ENCODE data around the gene CYLD.

The CYLD gene

GRCh38 chr16:50717091-50717490, 24.8 kb upstream of the CYLD start:
- ChIA-PET POLR2A (no interaction called here), CTCF (no interaction called here)
- no peaks in the 10 kb centered on the region for H3K36me3 ChIP-seq (ENCODE audit: control insufficient read depth in 2 of 2, insufficient read depth in 1 of 2, low read length in 2 of 2)
- TF ChIP-seq RBAK (tag by site-specific recombination; IDR thresholded peaks at IDR 0.05) (no peak), ZNF132 (tag by site-specific recombination; IDR thresholded peaks at IDR 0.05; ENCODE audit: borderline replicate concordance) (no peak), ZNF223 (tag by site-specific recombination; IDR thresholded peaks at IDR 0.05) (no peak), ZNF335 (tag by site-specific recombination; conservative IDR thresholded peaks at IDR 0.05) (no peak), YY2 (tag by site-specific recombination; IDR thresholded peaks at IDR 0.05) (no peak), ZNF112 (tag by site-specific recombination; IDR thresholded peaks at IDR 0.05) (no peak), ZSCAN23 (tag by site-specific recombination; IDR thresholded peaks at IDR 0.05) (no peak), ZIC2 (tag by site-specific recombination; IDR thresholded peaks at IDR 0.05) (no peak), ZBTB26 (tag by site-specific recombination; optimal IDR thresholded peaks at IDR 0.05) (no peak), TRIM28 (IDR thresholded peaks at IDR 0.05; ENCODE audit: borderline replicate concordance, low read length) (no peak), ZNF274 (IDR thresholded peaks at IDR 0.05; ENCODE audit: low read length) (no peak), ZNF274 (tag by site-specific recombination; IDR thresholded peaks at IDR 0.05; ENCODE audit: borderline replicate concordance) (no peak)
- TF ChIP-seq, protein P1, sequence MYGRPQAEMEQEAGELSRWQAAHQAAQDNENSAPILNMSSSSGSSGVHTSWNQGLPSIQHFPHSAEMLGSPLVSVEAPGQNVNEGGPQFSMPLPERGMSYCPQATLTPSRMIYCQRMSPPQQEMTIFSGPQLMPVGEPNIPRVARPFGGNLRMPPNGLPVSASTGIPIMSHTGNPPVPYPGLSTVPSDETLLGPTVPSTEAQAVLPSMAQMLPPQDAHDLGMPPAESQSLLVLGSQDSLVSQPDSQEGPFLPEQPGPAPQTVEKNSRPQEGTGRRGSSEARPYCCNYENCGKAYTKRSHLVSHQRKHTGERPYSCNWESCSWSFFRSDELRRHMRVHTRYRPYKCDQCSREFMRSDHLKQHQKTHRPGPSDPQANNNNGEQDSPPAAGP (tag by site-specific recombination; IDR thresholded peaks at IDR 0.05) = no peak
- TF ChIP-seq, protein P2, sequence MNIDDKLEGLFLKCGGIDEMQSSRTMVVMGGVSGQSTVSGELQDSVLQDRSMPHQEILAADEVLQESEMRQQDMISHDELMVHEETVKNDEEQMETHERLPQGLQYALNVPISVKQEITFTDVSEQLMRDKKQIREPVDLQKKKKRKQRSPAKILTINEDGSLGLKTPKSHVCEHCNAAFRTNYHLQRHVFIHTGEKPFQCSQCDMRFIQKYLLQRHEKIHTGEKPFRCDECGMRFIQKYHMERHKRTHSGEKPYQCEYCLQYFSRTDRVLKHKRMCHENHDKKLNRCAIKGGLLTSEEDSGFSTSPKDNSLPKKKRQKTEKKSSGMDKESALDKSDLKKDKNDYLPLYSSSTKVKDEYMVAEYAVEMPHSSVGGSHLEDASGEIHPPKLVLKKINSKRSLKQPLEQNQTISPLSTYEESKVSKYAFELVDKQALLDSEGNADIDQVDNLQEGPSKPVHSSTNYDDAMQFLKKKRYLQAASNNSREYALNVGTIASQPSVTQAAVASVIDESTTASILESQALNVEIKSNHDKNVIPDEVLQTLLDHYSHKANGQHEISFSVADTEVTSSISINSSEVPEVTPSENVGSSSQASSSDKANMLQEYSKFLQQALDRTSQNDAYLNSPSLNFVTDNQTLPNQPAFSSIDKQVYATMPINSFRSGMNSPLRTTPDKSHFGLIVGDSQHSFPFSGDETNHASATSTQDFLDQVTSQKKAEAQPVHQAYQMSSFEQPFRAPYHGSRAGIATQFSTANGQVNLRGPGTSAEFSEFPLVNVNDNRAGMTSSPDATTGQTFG (tag by site-specific recombination; IDR thresholded peaks at IDR 0.05; ENCODE audit: borderline replicate concordance) = no peak
- TF ChIP-seq, protein P3, sequence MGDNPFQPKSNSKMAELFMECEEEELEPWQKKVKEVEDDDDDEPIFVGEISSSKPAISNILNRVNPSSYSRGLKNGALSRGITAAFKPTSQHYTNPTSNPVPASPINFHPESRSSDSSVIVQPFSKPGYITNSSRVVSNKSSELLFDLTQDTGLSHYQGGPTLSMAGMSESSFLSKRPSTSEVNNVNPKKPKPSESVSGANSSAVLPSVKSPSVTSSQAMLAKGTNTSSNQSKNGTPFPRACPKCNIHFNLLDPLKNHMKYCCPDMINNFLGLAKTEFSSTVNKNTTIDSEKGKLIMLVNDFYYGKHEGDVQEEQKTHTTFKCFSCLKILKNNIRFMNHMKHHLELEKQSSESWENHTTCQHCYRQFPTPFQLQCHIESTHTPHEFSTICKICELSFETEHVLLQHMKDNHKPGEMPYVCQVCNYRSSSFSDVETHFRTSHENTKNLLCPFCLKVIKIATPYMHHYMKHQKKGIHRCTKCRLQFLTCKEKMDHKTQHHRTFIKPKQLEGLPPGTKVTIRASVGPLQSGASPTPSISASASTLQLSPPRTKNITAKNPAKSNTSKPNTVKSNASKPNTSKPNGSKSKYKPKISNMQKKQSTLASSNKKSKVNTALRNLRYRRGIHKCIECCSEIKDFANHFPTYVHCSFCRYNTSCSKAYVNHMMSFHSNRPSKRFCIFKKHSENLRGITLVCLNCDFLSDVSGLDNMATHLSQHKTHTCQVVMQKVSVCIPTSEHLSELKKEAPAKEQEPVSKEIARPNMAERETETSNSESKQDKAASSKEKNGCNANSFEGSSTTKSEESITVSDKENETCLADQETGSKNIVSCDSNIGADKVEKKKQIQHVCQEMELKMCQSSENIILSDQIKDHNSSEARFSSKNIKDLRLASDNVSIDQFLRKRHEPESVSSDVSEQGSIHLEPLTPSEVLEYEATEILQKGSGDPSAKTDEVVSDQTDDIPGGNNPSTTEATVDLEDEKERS (tag by site-specific recombination; IDR thresholded peaks at IDR 0.05) = no peak
- TF ChIP-seq, protein P4, sequence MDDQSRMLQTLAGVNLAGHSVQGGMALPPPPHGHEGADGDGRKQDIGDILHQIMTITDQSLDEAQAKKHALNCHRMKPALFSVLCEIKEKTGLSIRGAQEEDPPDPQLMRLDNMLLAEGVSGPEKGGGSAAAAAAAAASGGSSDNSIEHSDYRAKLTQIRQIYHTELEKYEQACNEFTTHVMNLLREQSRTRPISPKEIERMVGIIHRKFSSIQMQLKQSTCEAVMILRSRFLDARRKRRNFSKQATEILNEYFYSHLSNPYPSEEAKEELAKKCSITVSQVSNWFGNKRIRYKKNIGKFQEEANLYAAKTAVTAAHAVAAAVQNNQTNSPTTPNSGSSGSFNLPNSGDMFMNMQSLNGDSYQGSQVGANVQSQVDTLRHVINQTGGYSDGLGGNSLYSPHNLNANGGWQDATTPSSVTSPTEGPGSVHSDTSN (CRISPR knock-in tag; IDR thresholded peaks at IDR 0.05) = no peak
- TF ChIP-seq, protein P5, sequence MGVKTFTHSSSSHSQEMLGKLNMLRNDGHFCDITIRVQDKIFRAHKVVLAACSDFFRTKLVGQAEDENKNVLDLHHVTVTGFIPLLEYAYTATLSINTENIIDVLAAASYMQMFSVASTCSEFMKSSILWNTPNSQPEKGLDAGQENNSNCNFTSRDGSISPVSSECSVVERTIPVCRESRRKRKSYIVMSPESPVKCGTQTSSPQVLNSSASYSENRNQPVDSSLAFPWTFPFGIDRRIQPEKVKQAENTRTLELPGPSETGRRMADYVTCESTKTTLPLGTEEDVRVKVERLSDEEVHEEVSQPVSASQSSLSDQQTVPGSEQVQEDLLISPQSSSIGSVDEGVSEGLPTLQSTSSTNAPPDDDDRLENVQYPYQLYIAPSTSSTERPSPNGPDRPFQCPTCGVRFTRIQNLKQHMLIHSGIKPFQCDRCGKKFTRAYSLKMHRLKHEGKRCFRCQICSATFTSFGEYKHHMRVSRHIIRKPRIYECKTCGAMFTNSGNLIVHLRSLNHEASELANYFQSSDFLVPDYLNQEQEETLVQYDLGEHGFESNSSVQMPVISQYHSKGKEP (tag by site-specific recombination; IDR thresholded peaks at IDR 0.05) = no peak
- TF ChIP-seq, protein P6, sequence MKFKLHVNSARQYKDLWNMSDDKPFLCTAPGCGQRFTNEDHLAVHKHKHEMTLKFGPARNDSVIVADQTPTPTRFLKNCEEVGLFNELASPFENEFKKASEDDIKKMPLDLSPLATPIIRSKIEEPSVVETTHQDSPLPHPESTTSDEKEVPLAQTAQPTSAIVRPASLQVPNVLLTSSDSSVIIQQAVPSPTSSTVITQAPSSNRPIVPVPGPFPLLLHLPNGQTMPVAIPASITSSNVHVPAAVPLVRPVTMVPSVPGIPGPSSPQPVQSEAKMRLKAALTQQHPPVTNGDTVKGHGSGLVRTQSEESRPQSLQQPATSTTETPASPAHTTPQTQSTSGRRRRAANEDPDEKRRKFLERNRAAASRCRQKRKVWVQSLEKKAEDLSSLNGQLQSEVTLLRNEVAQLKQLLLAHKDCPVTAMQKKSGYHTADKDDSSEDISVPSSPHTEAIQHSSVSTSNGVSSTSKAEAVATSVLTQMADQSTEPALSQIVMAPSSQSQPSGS (tag by site-specific recombination; IDR thresholded peaks at IDR 0.05; ENCODE audit: low read depth) = no peak
- H3K4me1 ChIP-seq (ENCODE audit: control insufficient read depth, insufficient read depth, low read length) = no peaks in the 10 kb centered on the region
- H3K27ac ChIP-seq (ENCODE audit: extremely low read depth, low read depth, low read length) = no peak overlapping the region
- no peak overlapping the region for H3K4me3 ChIP-seq (ENCODE audit: low read depth, low read length)
- H3K9me3 ChIP-seq (ENCODE audit: control insufficient read depth, insufficient read depth, low read depth, low read length) = no peaks in the 10 kb centered on the region

All from HEK293 (cell line).